Pancreas (tissue), 10 donors: ENCODE results near the gene RBM20. TPM values are rescaled to one million over a fixed set of nuclear protein-coding genes. Genes with fewer than 3 reads are reported as not detected.

Experiments
- ATAC-seq, 4 donors: fragments of 200-7000 bp; cut with Tn5 transposase; one replicate each; pipeline versions ENCODE4 v1.8.0 to v1.9.1; 2020; ENCODE audit warnings: mild to moderate bottlenecking in 4 of 4, moderate library complexity in 4 of 4
- DNase-seq, 6 donors: peaks; one replicate each; pipeline ENCODE4 v3.0.0-alpha.2; 2020
- FAIRE-seq: peaks from 2 replicates; lab custom pipeline; 2012; peaks lifted over from hg19 to GRCh38; lab: Jason Lieb, UNC
- H3K27ac ChIP-seq, 4 donors: fragments of 200-600 bp; sonication (generic); 1 replicate in 3 of 4; 2 replicates in 1 of 4; pipeline versions ENCODE4 v1.5.0 to v1.8.0; 2020
- H3K27me3 ChIP-seq, 4 donors: fragments of 200-600 bp; one replicate each; pipeline ENCODE4 v1.8.0; 2021
- H3K36me3 ChIP-seq, 3 donors: fragments of 200-600 bp; sonication (generic) in 1 of 3; one replicate each; pipeline versions ENCODE4 v1.5.0 to v1.8.0; 2020 to 2021
- H3K4me1 ChIP-seq, 3 donors: fragments of 200-600 bp; one replicate each; pipeline ENCODE4 v1.8.0; 2021
- H3K4me3 ChIP-seq, 4 donors: fragments of 200-600 bp; sonication (generic) in 2 of 4; one replicate each; pipeline versions ENCODE4 v1.5.0 to v1.8.0; 2020 to 2021
- H3K9me3 ChIP-seq, 4 donors: fragments of 200-600 bp; one replicate each; pipeline ENCODE4 v1.8.0; 2021
- WGBS, 2 donors: extraction: QIAGEN DNeasy Blood & Tissue Kit; methylation state at CpG; one replicate each; pipeline ENCODE4 v1.1.7; 2013; 5-methylcytosine and 5-hydroxymethylcytosine counted together
- intact Hi-C, 3 donors: fragments of 100-400 bp; cut with DNase I; formaldehyde crosslinking; loops; one replicate each; pipeline versions ENCODE4 v1.11.1 to v1.14.2; 2022
- polyA plus RNA-seq, 2 donors: library from polyadenylated mRNA; stranded (reverse); fragments of 200-250 nt; gene quantifications; one replicate each; pipeline ENCODE4 v1.2.3, GENCODE V29; 2013
- total RNA-seq, 6 donors: library from RNA; stranded (reverse); fragmentation: NEBNext Ultra II Directional in 4 of 6; extraction: Animal tissue kit (Norgen Biotek cat#: 25700) in 4 of 6; gene quantifications; one replicate each; pipeline versions ENCODE4 v1.2.1 to v1.2.4, GENCODE V29; 2021 to 2023
- TF ChIP-seq, protein P1 (sequence below), 4 donors: fragments of 200-600 bp; sonication (generic) in 3 of 4; IDR thresholded peaks; one replicate each; pipeline versions ENCODE4 v1.5.0 to v1.8.0; 2021; ENCODE audit warnings: antibody characterized with exemption in 4 of 4
- donor health status: healthy with polysubstance abuse.
- donor health status: DM: no; HTN: no; CAD: no; lungs with moderate emphysema.
- donor health status: DM: no; HTN: no; CAD: no.
- donor health status: control.
- donor health status: control.
- donor health status: Bipolar disorder and iron deficiency.
- donor health status: DM: yes; HTN: yes; CAD: no.
- donor health status: DM: no; HTN: no; CAD: no.
- donor health status: DM: no; HTN: no; CAD: no.
- donor health status: DM: yes; HTN: yes; CAD: no.

The RBM20 gene
- total and polyA plus RNA-seq, 8 donors = 0.79 to 23.6 (median 3.7) TPM

DNA sequence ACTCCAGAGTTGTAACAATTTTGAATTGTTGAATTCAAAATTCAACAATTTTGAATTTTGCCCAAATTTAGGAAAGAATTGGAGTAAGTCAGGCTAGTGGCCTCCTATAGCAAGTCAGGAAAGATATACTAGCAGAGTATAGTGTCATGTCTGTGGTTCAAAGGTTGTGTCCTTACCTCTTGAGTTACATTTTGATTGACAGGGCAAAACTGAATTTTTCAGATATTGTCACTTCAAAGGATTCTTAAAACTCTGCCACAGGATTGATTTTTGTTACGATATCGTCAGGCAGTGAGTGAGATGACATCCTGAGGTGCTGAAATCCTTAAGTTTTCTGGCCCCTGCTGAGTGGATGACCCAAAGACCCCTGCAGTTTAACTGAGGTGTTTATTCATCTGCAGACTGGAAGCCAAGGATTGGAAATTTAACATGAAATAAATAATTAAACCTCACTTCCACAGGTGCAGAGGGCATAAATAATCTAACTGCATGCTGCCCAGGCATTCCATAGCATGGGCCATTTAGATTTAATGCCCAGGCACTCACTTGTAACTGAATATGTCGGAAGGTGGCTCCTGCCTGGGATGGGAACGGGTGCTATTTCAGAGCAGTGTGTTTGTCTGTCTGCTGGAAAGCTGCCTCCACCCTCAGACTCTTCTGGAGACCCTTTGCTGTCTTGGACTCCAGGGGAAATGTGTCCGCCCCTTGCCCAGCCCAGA lies 50.8 kb downstream of the RBM20 start:
- Histone ChIP-seq H3K4me3 (no peak overlapping the region), H3K27me3 (no peaks in the 10 kb centered on the region), H3K27ac (no peak overlapping the region), H3K36me3 (no peaks in the 10 kb centered on the region), H3K9me3 (no peaks in the 10 kb centered on the region), H3K4me1 (no peaks in the 10 kb centered on the region)
- intact Hi-C loops = no loop called here
- DNase-seq = no peak
- TF ChIP-seq, protein P1, sequence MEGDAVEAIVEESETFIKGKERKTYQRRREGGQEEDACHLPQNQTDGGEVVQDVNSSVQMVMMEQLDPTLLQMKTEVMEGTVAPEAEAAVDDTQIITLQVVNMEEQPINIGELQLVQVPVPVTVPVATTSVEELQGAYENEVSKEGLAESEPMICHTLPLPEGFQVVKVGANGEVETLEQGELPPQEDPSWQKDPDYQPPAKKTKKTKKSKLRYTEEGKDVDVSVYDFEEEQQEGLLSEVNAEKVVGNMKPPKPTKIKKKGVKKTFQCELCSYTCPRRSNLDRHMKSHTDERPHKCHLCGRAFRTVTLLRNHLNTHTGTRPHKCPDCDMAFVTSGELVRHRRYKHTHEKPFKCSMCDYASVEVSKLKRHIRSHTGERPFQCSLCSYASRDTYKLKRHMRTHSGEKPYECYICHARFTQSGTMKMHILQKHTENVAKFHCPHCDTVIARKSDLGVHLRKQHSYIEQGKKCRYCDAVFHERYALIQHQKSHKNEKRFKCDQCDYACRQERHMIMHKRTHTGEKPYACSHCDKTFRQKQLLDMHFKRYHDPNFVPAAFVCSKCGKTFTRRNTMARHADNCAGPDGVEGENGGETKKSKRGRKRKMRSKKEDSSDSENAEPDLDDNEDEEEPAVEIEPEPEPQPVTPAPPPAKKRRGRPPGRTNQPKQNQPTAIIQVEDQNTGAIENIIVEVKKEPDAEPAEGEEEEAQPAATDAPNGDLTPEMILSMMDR (IDR thresholded peaks at IDR 0.05) = no peak
- no peak for ATAC-seq
- 65 to 67% methylated on average over 5 of the region's 5 CpGs for WGBS, 2 donors
- no peak for FAIRE-seq

GRCh38 chr10:110695539-110695886 lies 51.4 kb downstream of the RBM20 start:
- TF ChIP-seq, protein P1 (IDR thresholded peaks at IDR 0.05) = no peak
- no peak for DNase-seq
- 80 to 83% methylated on average over 2 of the region's 2 CpGs for WGBS, 2 donors
- H3K27ac ChIP-seq = no peak overlapping the region
- no peak for ATAC-seq
- H3K4me1 ChIP-seq = no peaks in the 10 kb centered on the region
- H3K4me3 ChIP-seq = no peak overlapping the region
- intact Hi-C loops = no loop called here
- no peak for FAIRE-seq
- H3K36me3 ChIP-seq = no peaks in the 10 kb centered on the region
- H3K9me3 ChIP-seq = no peaks in the 10 kb centered on the region
- no peaks in the 10 kb centered on the region for H3K27me3 ChIP-seq

DNA sequence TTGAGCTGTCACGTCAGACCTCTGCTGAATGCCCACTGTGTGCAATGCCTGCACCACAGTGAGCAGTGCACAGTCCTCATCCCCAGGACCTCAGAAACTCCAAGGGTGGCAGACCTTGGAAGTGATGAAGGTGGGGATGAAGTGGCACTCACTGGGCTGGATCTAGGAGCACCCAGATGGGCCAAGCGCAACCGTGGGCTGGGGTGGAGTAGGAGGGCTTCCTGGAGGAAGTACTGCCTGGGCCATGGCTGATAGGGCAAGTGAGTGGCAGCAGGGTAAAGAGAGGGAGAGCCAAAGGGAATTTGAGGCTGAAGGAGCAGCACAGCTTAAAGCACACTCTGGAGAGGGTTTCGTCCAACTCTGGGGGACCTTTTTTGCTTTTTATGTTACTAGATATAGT lies 52.3 kb downstream of the RBM20 start:
- ATAC-seq (no peak), DNase-seq (no peak), FAIRE-seq (no peak)
- no peak overlapping the region for H3K4me3 ChIP-seq
- intact Hi-C loops = no loop called here
- TF ChIP-seq, protein P1 (IDR thresholded peaks at IDR 0.05) = no peak
- H3K36me3 ChIP-seq = no peaks in the 10 kb centered on the region
- 72 to 79% methylated on average over 4 of the region's 4 CpGs for WGBS, 2 donors
- H3K4me1 ChIP-seq = no peaks in the 10 kb centered on the region
- no peaks in the 10 kb centered on the region for H3K9me3 ChIP-seq
- H3K27ac ChIP-seq = no peak overlapping the region
- no peaks in the 10 kb centered on the region for H3K27me3 ChIP-seq

DNA sequence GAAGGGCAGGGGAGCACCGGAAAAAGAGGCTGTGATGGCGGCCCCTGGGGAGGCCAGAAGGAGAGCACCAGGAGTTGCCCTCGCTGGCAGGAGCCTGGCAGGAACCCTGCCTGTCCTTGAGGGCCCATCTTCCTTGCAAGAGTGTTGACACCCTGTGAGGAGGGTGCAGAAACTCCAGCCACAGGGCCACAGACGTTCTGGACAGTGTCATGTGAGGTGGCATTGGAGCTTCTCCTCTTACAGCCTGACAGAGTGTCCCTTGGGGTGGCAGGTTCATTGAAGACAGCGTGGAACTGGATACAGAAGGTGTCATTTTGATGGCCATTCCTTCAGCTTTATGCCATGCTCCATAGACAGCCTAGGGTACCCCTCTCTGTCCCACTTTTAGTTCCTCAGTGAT lies 54.2 kb downstream of the RBM20 start:
- intact Hi-C loops = no loop called here
- no peaks in the 10 kb centered on the region for H3K9me3 ChIP-seq
- WGBS, 2 donors = 70 to 79% methylated on average over 5 of the region's 5 CpGs
- H3K27ac ChIP-seq = no peak overlapping the region
- H3K36me3 ChIP-seq = no peaks in the 10 kb centered on the region
- H3K27me3 ChIP-seq = no peaks in the 10 kb centered on the region
- H3K4me1 ChIP-seq = no peaks in the 10 kb centered on the region
- no peak for FAIRE-seq
- TF ChIP-seq, protein P1 (IDR thresholded peaks at IDR 0.05) = no peak
- no peak overlapping the region for H3K4me3 ChIP-seq
- no peak for DNase-seq
- no peak for ATAC-seq

DNA sequence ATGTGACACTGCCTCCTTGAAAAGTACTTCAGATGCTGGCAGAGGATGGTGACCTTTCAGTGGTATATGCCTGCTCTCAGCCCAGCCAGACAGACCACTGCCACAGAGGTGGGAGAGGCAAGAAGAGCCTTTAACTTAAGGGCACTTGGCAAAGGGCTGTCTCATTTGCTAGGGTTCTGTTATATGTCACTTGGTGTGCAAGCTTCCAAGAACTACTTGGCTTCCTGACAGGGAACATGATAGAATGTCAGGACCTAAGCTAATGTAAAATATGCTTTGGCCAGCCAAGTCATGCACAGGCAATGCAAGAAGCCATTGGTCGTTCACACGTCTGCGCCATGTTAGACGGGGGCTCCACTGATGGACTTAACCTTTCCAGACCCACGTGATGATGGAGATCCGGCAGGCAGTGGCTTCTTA lies 54.7 kb downstream of the RBM20 start:
- FAIRE-seq (no peak), DNase-seq (no peak), ATAC-seq (no peak)
- H3K27ac ChIP-seq = no peak overlapping the region
- H3K9me3 ChIP-seq = no peaks in the 10 kb centered on the region
- TF ChIP-seq, protein P1 (IDR thresholded peaks at IDR 0.05) = no peak
- no peaks in the 10 kb centered on the region for H3K4me1 ChIP-seq
- H3K4me3 ChIP-seq = no peak overlapping the region
- H3K27me3 ChIP-seq = no peaks in the 10 kb centered on the region
- no peaks in the 10 kb centered on the region for H3K36me3 ChIP-seq
- intact Hi-C loops = no loop called here
- 74 to 85% methylated on average over 6 of the region's 6 CpGs for WGBS, 2 donors
